ENCODE results near the gene IL1RN.

The IL1RN gene

DNA sequence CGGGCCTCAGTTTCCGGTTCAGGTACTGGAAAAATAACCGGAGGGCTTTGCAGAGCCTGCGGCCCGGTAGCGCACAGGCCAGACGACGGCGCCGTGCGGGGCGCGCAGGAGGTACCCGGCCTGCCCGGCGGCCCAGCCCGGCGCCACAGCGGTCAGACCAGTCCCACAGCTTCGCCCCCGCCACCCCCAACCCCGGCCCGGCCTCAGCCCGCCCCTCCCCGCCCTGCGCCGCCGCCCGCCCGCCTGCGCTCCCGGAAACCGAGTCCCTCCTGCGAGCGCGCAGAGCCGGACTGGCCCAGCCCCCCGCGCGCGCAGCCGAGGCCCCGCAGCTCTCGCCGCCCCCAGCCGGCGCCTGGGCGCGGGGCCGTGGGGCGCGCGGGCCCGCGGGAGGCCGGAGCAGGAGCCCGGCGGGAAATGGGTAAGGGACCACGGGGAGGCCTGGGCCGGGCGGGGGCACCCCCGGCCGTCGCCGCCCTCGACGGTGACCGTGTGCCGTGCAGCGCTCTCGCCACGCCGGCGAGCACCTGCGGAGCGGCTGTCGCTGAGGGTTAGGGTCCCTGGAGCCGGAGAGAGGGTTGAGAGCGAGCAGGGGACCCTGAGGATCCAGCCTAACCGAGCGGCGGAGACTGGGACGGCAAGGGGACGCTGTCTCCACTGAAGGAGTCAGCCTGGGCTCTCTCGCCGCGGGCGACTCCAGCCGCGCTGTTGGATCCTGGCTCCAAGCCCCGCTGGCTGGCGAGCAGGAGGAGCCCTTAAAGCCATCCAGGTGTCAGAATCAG lies 29.9 kb downstream of the IL1RN start:
- peak overlapping the region; percentile 52 for H3K9ac ChIP-seq (ENCODE audit: low read length)
- peak overlapping the region; percentile 63 for H3K4me3 ChIP-seq (ENCODE audit: low read length)
- no peaks in the 10 kb centered on the region for H3K27me3 ChIP-seq (ENCODE audit: control insufficient read depth, insufficient read depth, low read length)
- H3K36me3 ChIP-seq (ENCODE audit: control insufficient read depth, insufficient read depth, low read length): no peaks in the 10 kb centered on the region
- H3K4me1 ChIP-seq (ENCODE audit: control insufficient read depth, insufficient read depth, low read length): no peaks in the 10 kb centered on the region
- no peak overlapping the region for H3K27ac ChIP-seq (ENCODE audit: low read depth, low read length)

- H3K27me3 ChIP-seq (ENCODE audit: control insufficient read depth, insufficient read depth, low read length): no peaks in the 10 kb centered on the region
- H3K27ac ChIP-seq (ENCODE audit: low read depth, low read length): no peak overlapping the region
- peak overlapping the region; percentile 52 for H3K9ac ChIP-seq (ENCODE audit: low read length)
- peak overlapping the region; percentile 63 for H3K4me3 ChIP-seq (ENCODE audit: low read length)
- no peaks in the 10 kb centered on the region for H3K36me3 ChIP-seq (ENCODE audit: control insufficient read depth, insufficient read depth, low read length)
- no peaks in the 10 kb centered on the region for H3K4me1 ChIP-seq (ENCODE audit: control insufficient read depth, insufficient read depth, low read length)
Observed at GRCh38 chr2:113157897-113158753, 30.7 kb downstream of the IL1RN start.

GRCh38 chr2:113158884-113159553 lies 31.6 kb downstream of the IL1RN start:
- Histone ChIP-seq H3K27ac (ENCODE audit: low read depth, low read length) (no peak overlapping the region), H3K36me3 (ENCODE audit: control insufficient read depth, insufficient read depth, low read length) (no peaks in the 10 kb centered on the region), H3K4me1 (ENCODE audit: control insufficient read depth, insufficient read depth, low read length) (no peaks in the 10 kb centered on the region), H3K27me3 (ENCODE audit: control insufficient read depth, insufficient read depth, low read length) (no peaks in the 10 kb centered on the region), H3K4me3 (ENCODE audit: low read length) (no peak overlapping the region), H3K9ac (ENCODE audit: low read length) (no peak overlapping the region)

GRCh38 chr2:113160248-113160647 lies 32.9 kb downstream of the IL1RN start:
- Histone ChIP-seq H3K4me1 (ENCODE audit: control insufficient read depth, insufficient read depth, low read length) (no peaks in the 10 kb centered on the region), H3K4me3 (ENCODE audit: low read length) (no peak overlapping the region), H3K27me3 (ENCODE audit: control insufficient read depth, insufficient read depth, low read length) (no peaks in the 10 kb centered on the region), H3K36me3 (ENCODE audit: control insufficient read depth, insufficient read depth, low read length) (no peaks in the 10 kb centered on the region), H3K27ac (ENCODE audit: low read depth, low read length) (no peak overlapping the region), H3K9ac (ENCODE audit: low read length) (no peak overlapping the region)

DNA sequence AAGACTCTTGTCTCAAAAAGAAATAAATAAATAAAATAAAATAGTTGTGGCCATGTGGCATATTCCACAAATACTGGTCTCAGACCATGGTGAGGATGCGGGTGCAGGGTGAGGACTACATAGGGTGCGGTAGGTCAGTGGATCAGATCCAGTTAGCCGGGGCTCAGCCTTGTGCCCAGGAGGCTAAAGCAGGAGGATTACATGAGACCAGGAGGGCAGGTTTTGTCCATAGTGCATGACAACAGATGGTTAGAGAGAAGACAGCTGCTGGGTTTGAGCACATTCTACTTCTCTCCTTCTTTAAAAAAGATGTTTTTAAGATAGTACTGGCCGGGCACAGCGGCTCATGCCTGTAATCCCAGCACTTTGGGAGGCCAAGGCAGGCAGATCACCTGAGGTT lies 33.6 kb downstream of the IL1RN start:
- no peak overlapping the region for H3K27ac ChIP-seq (ENCODE audit: low read depth, low read length)
- no peaks in the 10 kb centered on the region for H3K27me3 ChIP-seq (ENCODE audit: control insufficient read depth, insufficient read depth, low read length)
- no peak overlapping the region for H3K9ac ChIP-seq (ENCODE audit: low read length)
- no peak overlapping the region for H3K4me3 ChIP-seq (ENCODE audit: low read length)
- no peaks in the 10 kb centered on the region for H3K36me3 ChIP-seq (ENCODE audit: control insufficient read depth, insufficient read depth, low read length)
- no peaks in the 10 kb centered on the region for H3K4me1 ChIP-seq (ENCODE audit: control insufficient read depth, insufficient read depth, low read length)

- Histone ChIP-seq H3K27me3 (ENCODE audit: control insufficient read depth, insufficient read depth, low read length) (no peaks in the 10 kb centered on the region), H3K4me3 (ENCODE audit: low read length) (no peak overlapping the region), H3K4me1 (ENCODE audit: control insufficient read depth, insufficient read depth, low read length) (no peaks in the 10 kb centered on the region), H3K36me3 (ENCODE audit: control insufficient read depth, insufficient read depth, low read length) (no peaks in the 10 kb centered on the region), H3K9ac (ENCODE audit: low read length) (no peak overlapping the region), H3K27ac (ENCODE audit: low read depth, low read length) (no peak overlapping the region)
Observed at GRCh38 chr2:113162173-113162572, 34.8 kb downstream of the IL1RN start.

DNA sequence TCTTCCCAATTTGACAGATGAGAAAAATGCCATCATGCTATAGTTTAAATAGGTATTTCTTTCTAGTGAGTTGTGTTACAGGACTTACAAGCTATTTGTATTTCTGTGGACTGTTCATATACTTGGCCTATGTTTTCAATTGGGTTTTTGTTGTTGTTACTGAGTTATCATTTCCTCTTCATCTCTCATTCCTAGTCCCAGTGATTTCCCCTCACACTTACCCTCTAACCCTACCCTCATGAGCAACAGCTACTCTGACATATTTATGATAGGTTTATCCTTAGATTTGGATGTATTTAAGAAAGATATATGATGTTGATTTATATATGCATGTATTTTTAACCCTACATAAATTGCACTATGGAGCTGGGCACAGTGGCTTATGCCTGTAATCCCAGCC lies 35.5 kb downstream of the IL1RN start:
- Histone ChIP-seq H3K4me1 (ENCODE audit: control insufficient read depth, insufficient read depth, low read length) (no peaks in the 10 kb centered on the region), H3K36me3 (ENCODE audit: control insufficient read depth, insufficient read depth, low read length) (no peaks in the 10 kb centered on the region), H3K27ac (ENCODE audit: low read depth, low read length) (no peak overlapping the region)

GRCh38 chr2:113164215-113164929 lies 37.0 kb downstream of the IL1RN start:
- no peak overlapping the region for H3K4me3 ChIP-seq (ENCODE audit: low read length)
- H3K4me1 ChIP-seq (ENCODE audit: control insufficient read depth, insufficient read depth, low read length): no peaks in the 10 kb centered on the region
- no peaks in the 10 kb centered on the region for H3K27me3 ChIP-seq (ENCODE audit: control insufficient read depth, insufficient read depth, low read length)
- no peak overlapping the region for H3K27ac ChIP-seq (ENCODE audit: low read depth, low read length)
- H3K9ac ChIP-seq (ENCODE audit: low read length): no peak overlapping the region
- no peaks in the 10 kb centered on the region for H3K36me3 ChIP-seq (ENCODE audit: control insufficient read depth, insufficient read depth, low read length)

More for the DNA sequence above, 35.5 kb downstream of the IL1RN start:
- H3K27me3 ChIP-seq (ENCODE audit: control insufficient read depth, insufficient read depth, low read length): no peaks in the 10 kb centered on the region
- H3K9ac ChIP-seq (ENCODE audit: low read length): no peak overlapping the region
- H3K4me3 ChIP-seq (ENCODE audit: low read length): no peak overlapping the region

- Histone ChIP-seq H3K4me1 (ENCODE audit: control insufficient read depth, insufficient read depth, low read length) (no peaks in the 10 kb centered on the region), H3K9ac (ENCODE audit: low read length) (no peak overlapping the region), H3K27me3 (ENCODE audit: control insufficient read depth, insufficient read depth, low read length) (no peaks in the 10 kb centered on the region), H3K27ac (ENCODE audit: low read depth, low read length) (no peak overlapping the region), H3K36me3 (ENCODE audit: control insufficient read depth, insufficient read depth, low read length) (no peaks in the 10 kb centered on the region), H3K4me3 (ENCODE audit: low read length) (no peak overlapping the region)
Observed at GRCh38 chr2:113164930-113165585, 37.7 kb downstream of the IL1RN start.

DNA sequence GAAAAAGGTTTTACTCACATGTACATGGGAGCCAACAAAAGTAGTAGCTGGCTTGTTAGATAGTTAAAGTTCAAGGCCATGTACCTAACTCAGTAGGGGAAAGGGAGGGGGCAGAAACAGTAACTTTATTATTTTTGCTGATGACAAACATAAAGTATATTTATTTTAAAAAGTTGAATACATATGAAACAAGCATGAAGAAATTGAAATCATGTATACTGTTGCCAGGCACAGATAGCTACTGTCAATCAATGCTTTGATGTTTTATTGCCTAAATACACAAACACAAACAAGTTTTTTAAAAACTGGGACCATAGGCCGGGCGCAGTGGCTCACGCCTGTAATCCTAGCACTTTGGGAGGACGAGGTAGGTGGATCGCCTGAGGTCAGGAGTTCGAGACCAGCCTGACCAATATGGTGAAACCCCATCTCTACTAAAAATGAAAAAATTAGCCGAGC lies 38.8 kb downstream of the IL1RN start:
- no peak overlapping the region for H3K9ac ChIP-seq (ENCODE audit: low read length)
- H3K27me3 ChIP-seq (ENCODE audit: control insufficient read depth, insufficient read depth, low read length): no peaks in the 10 kb centered on the region
- no peaks in the 10 kb centered on the region for H3K4me1 ChIP-seq (ENCODE audit: control insufficient read depth, insufficient read depth, low read length)
- no peak overlapping the region for H3K27ac ChIP-seq (ENCODE audit: low read depth, low read length)
- no peaks in the 10 kb centered on the region for H3K36me3 ChIP-seq (ENCODE audit: control insufficient read depth, insufficient read depth, low read length)
- no peak overlapping the region for H3K4me3 ChIP-seq (ENCODE audit: low read length)

- no peaks in the 10 kb centered on the region for H3K4me1 ChIP-seq (ENCODE audit: control insufficient read depth, insufficient read depth, low read length)
- H3K27me3 ChIP-seq (ENCODE audit: control insufficient read depth, insufficient read depth, low read length): no peaks in the 10 kb centered on the region
- peak overlapping the region; percentile 27 for H3K4me3 ChIP-seq (ENCODE audit: low read length)
- H3K36me3 ChIP-seq (ENCODE audit: control insufficient read depth, insufficient read depth, low read length): no peaks in the 10 kb centered on the region
- H3K27ac ChIP-seq (ENCODE audit: low read depth, low read length): no peak overlapping the region
- H3K9ac ChIP-seq (ENCODE audit: low read length): no peak overlapping the region
Observed at GRCh38 chr2:113167115-113167932, 39.9 kb downstream of the IL1RN start.
